ENCODE measurements around the gene NIPBL.
"Not testable (repeated sequence)": the region's sequence is repeated elsewhere in the genome, so short reads cannot be mapped to it uniquely, and the experiment has no call there.

NIPBL gene

GRCh38 chr5:37099267-37099666 is 222.7 kb downstream of the NIPBL start:
- not testable (repeated sequence) for DNase-seq (ENCODE audit: low read depth)

GRCh38 chr5:37103302-37103701 is 226.7 kb downstream of the NIPBL start:
- no peak for DNase-seq (ENCODE audit: low read depth)

- DNase-seq (ENCODE audit: low read depth): no peak
These were observed 232.8 kb downstream of the NIPBL start for GRCh38 chr5:37109338-37109737.

GRCh38 chr5:37110135-37110534 is 233.6 kb downstream of the NIPBL start:
- no peak for DNase-seq (ENCODE audit: low read depth)

- no peak for DNase-seq (ENCODE audit: low read depth)
These were observed 235.1 kb downstream of the NIPBL start for GRCh38 chr5:37111426-37112382.

GRCh38 chr5:37112383-37112991 is 235.9 kb downstream of the NIPBL start:
- no peak for DNase-seq (ENCODE audit: low read depth)
